GM19025 (cell line): ENCODE measurements around the gene WDFY3.
"Not testable (repeated sequence)": the region's sequence is repeated elsewhere in the genome, so short reads cannot be mapped to it uniquely, and the experiment has no call there.

Source experiments
- ATAC-seq: cut with Tn5 transposase; IDR thresholded peaks from one replicate; pipeline ENCODE4 v1.9.1; 2021; ENCODE audit warnings: mild to moderate bottlenecking, low read depth, moderate library complexity; ENCODE audit not compliant: unreplicated experiment

Gene WDFY3

GRCh38 chr4:84806541-84806940, 159.9 kb downstream of the WDFY3 start:
- ATAC-seq: not testable (repeated sequence)

GRCh38 chr4:84804136-84804535, 162.4 kb downstream of the WDFY3 start:
- no peak for ATAC-seq

- no peak for ATAC-seq
These were observed 162.8 kb downstream of the WDFY3 start for GRCh38 chr4:84803720-84804119.

GRCh38 chr4:84803116-84803515, 163.4 kb downstream of the WDFY3 start:
- ATAC-seq: no peak

GRCh38 chr4:84800256-84800655, 166.2 kb downstream of the WDFY3 start:
- no peak for ATAC-seq

GRCh38 chr4:84799318-84799717, 167.2 kb downstream of the WDFY3 start:
- ATAC-seq: no peak

- ATAC-seq: no peak
These were observed 170.1 kb downstream of the WDFY3 start for GRCh38 chr4:84796394-84796793.

- ATAC-seq: no peak
These were observed 173.9 kb downstream of the WDFY3 start for GRCh38 chr4:84792366-84793301.

- no peak for ATAC-seq
These were observed 175.5 kb downstream of the WDFY3 start for GRCh38 chr4:84790769-84791565.

GRCh38 chr4:84786478-84786877, 180.0 kb downstream of the WDFY3 start:
- ATAC-seq: no peak

- no peak for ATAC-seq
These were observed 184.0 kb downstream of the WDFY3 start for GRCh38 chr4:84782517-84782916.

GRCh38 chr4:84780719-84781118, 185.8 kb downstream of the WDFY3 start:
- ATAC-seq: no peak

GRCh38 chr4:84778041-84778440, 188.4 kb downstream of the WDFY3 start:
- no peak for ATAC-seq

GRCh38 chr4:84767168-84767567, 199.3 kb downstream of the WDFY3 start:
- no peak for ATAC-seq

GRCh38 chr4:84753321-84753972, 213.0 kb downstream of the WDFY3 start:
- no peak for ATAC-seq

- ATAC-seq: no peak
These were observed 214.8 kb downstream of the WDFY3 start for GRCh38 chr4:84751707-84752106.

- no peak for ATAC-seq
These were observed 215.6 kb downstream of the WDFY3 start for GRCh38 chr4:84750960-84751283.

GRCh38 chr4:84750260-84750959, 216.1 kb downstream of the WDFY3 start:
- peak; percentile 63 for ATAC-seq

GRCh38 chr4:84740057-84740456, 226.4 kb downstream of the WDFY3 start:
- no peak for ATAC-seq

- no peak for ATAC-seq
These were observed 227.9 kb downstream of the WDFY3 start for GRCh38 chr4:84738622-84739021.

GRCh38 chr4:84737656-84738055, 228.8 kb downstream of the WDFY3 start:
- no peak for ATAC-seq
